HG03064 (cell line): Measurements from ENCODE around the gene MPV17.
"Not testable (repeated sequence)": the region's sequence is repeated elsewhere in the genome, so short reads cannot be mapped to it uniquely, and the experiment has no call there.

Source experiments
- ATAC-seq: cut with Tn5 transposase; IDR thresholded peaks from one replicate; pipeline ENCODE4 v1.9.1; 2021; ENCODE audit warnings: low read depth; ENCODE audit not compliant: unreplicated experiment

The MPV17 gene

DNA sequence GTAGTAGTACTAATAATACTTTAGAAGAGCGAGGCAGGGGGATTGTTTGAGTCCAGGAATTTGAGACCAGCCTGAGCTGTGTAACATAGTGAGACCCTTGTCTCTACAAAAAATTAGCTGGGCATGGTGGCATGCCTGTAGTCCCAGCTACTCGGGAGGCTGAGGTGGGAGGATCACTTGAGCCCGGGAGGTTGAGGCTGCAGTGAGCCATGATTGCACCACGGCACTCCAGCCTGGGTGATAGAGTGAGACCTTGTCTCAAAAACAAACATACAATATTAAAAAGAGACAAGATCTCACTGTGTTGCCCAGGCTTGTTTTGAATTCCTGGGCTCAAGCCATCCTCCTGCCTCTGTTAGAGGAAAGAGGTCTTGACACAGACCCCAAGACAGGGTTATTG, 22.3 kb downstream of the MPV17 start:
- ATAC-seq: not testable (repeated sequence)

DNA sequence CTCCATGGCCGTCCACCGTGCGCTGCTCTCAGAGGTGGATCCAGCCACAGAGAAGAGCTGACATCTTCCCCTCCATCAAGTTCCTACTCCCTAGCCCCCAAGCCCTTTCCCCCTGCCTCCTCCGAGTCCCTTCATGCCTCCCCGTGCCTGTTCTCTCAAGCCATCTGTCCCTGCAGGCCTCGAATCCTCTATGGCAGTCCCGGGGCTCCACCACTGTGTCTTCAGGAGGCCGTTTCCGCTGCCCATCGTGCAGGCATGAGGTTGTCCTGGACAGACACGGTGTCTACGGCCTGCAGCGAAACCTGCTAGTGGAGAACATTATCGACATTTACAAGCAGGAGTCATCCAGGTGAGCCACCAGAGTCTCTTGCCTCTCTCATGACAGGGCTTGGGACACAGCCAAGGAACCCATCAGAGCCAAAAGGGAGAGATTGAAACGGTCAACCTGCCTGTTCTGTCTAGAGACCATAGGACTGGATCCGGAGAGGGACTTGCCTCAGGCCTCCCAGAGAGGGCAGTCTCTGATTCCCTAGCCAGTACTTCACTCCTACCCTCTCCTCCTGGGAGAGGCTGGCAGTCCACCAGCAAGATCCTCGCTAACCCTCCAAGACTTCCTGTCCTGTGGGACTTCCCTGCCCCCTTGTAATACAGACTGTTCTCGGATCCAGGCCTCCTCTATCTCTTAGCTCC, 24.4 kb downstream of the MPV17 start:
- no peak for ATAC-seq

DNA sequence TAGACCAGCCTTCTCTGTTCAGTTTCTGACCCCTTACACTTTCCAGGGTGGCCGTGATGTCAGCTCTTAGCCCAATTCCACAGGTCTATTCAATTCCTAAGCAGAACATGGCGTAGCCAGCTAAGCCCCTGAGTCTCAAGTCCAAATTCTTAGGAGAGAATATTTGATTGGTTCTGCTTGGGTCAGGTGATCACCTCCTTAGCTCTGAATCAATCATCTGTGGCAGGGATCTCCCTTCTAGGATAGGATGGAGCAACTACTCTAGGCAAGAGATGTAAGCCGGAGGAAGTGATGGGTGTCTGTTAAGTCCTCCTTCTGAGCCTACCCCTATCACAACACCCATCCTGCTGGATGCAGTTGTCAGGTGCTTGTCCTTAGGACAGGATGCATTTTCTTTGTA, 25.7 kb downstream of the MPV17 start:
- ATAC-seq: no peak

DNA sequence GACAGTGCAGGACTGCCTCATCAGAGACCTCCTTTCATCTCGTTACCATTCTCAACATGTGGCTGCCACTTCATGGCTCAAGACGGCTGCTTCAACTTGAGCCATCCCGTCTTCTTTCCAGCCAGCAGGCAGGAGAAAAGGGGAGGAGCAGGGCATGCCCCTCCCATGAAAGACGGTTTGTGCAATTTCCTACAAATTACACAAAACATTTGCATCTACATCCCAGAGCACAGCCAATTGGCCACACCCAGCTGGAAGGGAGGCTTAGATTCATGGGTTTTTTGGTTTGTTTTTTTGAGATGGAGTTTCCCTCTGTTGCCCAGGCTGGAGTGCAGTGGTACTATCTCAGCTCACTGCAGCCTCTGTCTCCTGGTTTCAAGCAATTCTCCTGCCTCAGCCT, 26.4 kb downstream of the MPV17 start:
- no peak for ATAC-seq

DNA sequence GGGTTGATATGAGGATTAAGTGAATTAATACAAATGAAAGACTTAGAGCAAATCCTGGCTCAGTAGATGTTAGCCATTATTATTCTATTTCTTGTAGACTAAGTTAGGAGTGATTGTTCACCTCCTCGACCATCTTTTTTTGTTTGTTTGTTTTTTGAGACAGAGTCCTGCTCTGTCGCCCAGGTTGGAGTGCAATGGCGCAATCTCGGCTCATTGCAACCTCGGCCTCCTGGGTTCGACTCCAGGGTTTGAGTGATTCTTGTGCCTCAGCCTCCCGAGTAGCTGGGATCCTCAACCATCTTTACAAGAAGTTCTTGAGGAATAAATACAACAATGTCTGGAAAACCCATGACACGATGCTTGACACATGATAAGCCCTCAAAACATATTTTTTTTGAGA, 28.0 kb downstream of the MPV17 start:
- no peak for ATAC-seq

DNA sequence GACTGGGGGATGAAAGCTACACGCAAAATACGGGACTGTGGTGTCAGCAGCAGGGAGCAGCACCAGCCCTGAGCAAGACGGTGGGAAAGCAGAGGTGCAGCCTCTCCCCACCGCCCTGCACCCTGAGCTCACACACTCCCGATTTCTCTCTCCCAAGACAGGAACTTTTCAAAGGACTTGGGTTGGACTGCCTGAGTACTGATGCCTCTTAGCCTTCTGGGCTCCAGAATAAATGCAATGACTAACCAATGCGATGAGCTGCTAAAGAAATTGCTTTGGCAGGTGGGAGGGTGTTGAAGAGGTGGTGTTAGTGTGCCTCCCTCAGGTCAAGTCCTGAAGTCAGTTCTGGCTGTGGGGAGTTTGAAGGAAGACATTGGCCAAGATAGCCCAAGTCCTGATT, 31.0 kb downstream of the MPV17 start:
- no peak for ATAC-seq

DNA sequence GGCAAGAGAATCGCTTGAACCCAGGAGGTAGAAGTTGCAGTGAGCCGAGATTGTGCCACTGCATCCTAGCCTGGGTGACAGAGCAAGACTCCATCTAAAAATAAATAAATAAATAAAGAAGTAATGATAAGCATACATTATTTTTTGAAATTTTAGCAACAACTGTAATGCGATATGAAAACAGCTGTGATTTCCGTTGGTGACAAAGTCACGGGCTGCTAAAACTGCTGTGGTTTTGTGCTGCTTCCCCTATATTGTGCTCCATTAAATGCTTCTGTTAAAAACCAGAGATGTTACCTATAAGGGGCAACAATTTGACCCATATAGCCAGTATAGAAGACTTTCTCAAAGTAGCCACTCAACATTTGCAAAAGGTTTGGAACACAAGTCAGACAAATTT, 32.3 kb downstream of the MPV17 start:
- no peak for ATAC-seq

DNA sequence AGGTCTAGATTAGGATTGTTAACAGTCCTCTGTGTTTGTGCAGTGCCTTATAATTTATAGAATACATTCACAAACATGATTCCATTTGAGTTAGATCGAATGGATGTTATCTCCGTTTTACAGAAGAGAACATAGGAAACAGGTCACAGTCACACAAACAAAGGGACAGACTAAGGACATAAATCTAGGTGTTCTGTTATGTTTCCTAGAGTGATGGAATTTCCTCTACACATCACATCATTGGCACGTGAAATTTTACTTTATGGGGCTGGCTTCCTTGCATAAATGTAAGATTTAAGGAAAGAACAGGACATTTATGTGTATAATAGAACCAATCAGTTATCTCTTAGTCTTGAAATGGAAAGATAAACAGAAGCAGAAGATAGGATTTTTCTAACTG, 34.3 kb downstream of the MPV17 start:
- ATAC-seq: no peak

DNA sequence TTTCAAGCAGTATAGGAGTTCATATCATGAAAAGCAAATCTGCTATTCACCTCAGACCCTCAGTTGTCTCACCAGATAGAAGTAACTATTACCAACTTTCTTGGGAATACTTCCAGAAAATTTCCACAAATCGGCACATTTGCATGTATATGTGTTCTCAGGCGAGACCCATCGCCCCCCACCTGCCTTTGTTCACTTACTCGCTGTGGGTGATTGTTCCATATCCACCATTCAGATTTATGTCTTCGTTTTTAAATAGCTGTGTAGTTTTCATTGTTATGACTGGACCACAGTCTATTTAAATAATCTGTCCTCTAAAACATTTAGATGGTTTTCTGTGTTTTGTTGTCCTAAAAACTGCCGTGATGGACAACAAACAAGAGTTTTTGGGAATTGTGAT, 37.4 kb downstream of the MPV17 start:
- ATAC-seq: no peak

DNA sequence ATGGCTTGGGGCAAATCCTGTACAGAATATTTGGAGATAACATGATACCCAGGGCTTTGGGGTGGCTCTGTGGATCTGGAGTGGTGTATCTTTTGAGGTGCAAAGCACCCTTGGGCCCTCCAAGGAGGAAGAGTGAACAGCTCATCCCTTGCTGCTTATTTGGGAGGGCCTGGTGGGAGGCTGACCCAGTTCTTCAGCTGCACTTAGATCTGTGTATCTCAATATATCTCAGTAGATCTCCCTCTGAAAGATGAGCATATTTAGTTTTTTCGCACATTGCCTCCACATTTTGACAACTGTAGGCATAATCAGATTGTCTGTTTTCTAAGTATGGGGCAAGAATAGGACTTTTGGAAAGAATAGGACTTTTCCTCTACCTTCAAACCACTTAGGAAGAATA, 37.9 kb downstream of the MPV17 start:
- ATAC-seq: no peak

DNA sequence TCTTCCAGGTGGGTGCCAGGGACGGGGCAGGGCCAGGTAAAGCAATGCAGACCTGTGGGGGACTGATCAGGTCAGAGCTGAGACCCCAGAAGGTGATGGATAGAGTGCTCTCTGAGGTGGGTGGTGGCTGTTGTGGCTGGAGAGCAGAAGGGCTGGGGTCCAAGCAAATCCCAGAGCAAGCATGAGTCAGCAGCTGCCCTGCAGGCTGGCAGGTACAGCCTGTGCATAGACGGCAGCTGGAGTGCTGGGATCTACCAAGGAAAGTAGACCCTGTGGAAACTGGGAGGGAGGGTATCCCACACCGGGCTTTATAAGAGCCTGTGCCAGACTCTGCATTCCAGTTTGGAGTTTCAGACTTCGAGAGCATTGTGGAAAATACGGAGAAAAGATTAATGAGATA, 40.0 kb downstream of the MPV17 start:
- no peak for ATAC-seq

DNA sequence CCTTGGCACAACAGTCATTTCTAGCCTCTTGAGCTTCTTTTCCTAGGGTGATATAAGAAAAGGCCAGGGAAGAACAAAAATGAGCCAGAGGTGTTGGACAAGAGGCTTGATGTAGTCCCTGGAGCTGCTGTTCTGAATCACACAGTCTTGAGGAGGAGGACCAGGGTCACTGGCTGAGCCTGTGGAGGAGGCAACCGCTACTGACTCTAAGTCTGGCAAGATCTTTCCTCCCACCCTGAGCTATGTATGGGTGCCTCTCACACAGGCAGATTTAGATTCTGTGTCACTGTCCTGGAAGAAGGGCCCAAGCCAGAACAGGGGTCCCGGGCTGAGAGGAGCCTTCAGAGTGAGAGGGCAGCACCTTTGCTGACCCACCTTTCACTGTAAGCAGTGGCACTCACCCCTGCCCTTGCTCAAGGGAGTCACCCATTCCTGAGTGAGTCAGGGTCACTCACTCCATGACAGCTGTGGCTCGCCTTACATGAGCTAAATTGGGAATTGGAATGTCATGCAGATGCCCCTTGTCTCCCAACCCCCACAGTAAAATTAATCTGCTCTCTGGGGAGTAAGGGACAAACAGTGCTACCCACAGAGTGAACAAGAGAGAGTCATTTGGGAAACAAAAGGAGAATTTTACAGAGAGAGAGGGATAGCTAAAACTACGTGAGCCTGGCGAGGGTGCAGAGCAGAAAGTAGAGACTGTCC, 40.9 kb downstream of the MPV17 start, which contains the start of gene TRIM54:
TSS of gene TRIM54 (plus strand) at position 575 of the 705 bp plus-strand sequence. CDS start 303 bp downstream, outside the sequence.
- no peak for ATAC-seq

DNA sequence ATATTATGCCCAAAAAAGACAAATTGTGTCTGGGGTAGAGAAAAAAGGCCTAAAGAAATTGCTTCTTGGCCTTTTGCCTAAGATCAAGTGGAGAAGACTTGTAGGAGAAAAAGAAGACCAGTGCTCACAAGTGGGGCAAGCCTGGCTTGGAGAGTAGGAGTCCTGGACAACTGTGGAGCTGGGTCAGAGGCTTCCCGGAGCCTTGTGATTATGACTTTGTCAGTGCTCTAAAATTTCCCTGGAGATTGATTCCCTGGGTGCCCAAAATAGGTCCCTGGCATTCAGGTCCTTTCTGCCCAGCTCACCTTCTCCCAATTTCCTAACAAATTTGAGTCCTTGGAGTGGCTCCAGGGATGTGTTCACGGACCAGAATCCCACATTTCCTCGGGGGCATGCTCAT, 41.5 kb downstream of the MPV17 start:
- ATAC-seq: no peak

DNA sequence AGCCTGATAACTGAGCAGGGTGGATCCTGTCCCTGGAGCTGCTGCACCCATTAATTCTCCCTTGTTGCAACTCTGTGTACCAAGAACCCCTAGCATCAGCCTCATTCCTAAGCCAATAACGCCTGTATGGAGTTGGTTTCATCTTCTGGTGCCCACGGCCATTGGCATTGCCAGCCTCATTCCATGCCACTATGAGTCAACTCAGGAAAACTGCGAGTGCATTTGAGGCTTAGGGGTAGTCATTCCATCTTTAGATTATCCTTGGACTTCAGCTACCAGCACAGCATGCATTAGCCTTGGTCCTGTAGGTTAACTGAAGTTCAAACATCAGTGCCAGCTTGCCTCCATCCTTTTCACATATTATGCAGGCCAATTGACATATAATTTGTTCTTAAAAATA, 42.1 kb downstream of the MPV17 start:
- ATAC-seq: no peak

DNA sequence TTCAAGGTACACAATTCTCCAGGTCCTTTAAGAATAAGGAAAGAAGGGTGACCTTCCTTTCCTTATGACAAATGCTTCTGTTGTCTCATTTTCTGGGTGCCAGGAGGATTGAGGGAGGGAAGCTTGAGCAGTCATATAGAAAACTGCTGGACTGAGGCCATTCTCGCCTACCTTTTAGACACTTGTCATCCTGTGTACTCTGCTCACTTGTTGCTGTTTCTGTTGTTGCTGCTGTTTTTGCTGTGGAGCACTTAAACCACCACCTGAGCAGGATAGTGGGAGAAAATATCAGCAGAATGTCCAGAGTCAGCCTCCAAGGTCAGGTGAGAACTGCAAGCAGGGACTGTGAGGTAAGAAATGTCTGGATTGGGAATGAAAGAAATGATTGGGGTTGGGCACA, 44.9 kb downstream of the MPV17 start:
- no peak for ATAC-seq

DNA sequence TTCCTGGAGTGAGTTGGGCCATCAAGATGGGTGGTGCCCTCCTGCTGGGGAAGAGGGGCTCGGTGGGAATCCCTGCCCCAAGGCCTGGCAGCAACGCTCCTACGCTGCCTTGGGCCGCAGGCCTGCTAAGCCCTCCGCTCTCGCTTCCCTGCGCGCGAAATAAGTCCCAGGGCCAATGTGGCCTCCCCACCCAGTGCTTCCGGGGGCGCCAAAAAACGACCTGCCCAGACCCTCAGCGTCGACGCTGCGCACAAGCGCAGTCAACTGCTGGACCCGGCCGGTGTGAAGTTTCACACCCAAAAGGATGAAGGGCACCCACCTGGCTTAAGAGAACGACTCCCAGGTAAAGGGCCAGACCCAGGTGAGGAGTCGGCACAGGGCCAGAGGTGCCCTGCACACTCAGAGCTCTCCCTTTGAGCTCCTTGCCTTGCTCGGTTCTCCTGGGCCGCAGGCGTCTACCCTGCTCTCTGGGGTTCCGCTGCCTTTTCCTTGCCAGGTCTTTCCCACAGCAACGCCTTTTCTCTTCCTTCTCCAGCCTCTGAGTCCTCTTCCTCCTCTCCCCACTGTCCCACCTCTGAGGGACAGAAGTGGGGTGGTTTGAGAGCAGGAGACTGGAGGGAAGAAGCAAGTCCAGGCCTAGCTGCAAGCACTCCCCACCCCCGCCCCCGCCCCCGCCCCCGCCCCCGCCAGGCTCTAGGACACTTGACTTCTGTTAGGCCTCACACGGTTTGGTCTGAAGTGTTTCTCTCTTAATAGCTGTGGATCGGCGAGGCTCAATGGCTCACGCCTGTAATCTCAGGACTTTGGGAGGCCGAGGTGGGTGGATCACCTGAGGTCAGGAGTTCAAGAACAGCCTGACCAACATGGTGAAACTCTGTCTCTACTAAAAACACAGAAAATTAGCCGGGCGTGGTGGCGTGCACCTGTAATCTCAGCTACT, 47.4 kb downstream of the MPV17 start, which contains the start of gene DNAJC5G:
TSS of gene DNAJC5G (plus strand) at position 223 of the 940 bp plus-strand sequence. CDS start 1,296 bp downstream, outside the sequence.
- ATAC-seq: no peak

DNA sequence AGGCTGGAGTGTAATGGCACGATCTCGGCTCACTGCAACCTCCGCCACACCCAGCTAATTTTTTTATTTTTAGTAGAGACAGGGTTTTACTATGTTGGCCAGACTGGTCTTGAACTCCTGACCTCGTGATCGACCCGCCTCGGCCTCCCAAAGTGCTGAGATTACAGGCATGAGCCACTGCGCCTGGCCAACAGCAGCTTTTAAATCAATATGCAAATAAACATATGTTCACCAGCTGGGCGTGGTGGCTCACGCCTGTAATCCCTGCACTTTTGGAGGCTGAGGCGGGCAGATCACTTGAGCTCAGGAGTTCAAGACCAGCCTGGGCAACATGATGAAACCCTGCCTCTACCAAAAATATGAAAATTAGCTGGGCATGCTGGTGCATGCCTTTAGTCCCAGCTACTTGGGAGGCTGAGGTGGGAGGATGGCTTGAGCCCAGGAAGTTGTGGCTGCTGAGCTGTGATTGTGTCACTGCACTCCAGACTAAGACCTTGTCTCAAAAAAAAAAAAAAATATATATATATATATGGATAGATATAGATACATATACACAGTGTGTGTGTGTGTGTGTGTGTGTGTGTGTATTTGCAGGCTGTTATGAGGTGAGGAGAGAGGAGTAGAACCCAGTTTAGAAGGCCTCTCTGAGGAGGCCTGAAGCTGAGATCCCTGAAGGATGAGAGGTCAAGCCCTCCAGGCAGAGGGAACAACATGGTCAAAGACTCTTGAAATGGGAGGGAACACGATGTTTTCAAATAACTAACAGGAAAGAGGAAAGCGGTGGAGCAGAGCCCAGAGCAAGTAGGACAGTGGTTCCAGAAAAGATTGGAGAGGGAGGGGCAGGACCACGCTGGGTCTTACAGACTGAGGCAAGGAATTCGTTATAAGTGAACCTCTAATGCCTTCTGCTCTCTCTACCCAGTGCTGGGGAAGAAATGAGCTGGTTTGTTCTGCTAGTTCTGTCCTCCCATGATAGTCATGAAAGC, 50.1 kb downstream of the MPV17 start:
- not testable (repeated sequence) for ATAC-seq

DNA sequence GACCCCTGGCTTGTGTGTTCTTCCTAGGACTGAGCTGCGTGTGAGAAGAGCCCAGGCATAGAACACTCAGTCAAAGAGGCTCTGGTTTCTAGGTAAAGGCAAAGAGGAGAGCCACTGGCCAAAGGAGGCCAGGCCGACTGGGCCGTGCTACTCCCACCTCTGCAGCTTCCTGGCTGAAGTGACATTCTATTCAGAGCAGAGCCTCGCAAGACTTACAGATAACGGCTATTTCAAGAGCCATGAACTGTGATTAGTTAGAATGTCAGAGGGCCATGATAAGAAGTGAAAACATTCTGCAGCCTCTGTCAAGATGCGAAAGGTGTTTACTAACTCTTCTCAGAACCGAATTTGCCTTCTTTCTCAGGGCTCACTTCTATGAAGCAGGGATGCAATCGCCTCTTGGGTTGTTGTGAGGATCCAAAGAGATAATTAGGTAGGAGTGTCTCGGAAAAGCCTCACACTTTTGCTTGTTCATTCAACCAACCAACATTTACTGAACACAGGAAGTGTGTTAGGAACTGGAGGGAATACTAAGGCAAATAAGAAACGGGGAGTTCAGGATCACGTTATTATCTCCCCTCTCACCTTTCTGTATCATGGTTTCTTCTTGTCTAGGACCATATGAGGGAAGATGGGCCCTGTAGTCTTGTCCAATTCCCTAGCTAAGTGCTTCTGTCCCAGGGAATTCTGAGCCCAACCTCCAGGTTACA, 51.1 kb downstream of the MPV17 start:
- no peak for ATAC-seq

DNA sequence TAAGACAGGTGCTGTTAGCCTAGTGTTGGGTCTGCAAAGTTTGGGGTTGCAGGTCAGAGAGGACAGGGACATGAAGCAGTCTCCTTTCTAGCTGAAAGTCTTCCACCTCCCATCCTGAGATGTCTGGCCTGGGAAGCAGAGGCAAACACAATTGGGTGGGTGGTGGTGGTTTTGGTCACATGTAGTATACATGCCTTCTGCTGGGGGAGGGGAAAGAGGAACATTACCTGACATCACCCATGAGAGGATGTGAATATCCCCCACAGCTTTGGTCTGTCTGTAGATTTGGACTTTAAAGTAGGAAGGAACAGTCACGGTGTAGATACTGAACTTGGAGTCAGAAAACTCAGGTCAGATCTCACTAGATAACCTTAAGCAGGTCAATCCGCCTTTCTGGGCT, 52.2 kb downstream of the MPV17 start:
- no peak for ATAC-seq
